Measurements from ENCODE around the gene RIPOR3.
"Not testable (repeated sequence)": the region's sequence is repeated elsewhere in the genome, so short reads cannot be mapped to it uniquely, and the experiment has no call there.

RIPOR3 gene

GRCh38 chr20:50679753-50680104 is 11.6 kb downstream of the RIPOR3 start:
- no peak overlapping the region for H3K4me3 ChIP-seq (ENCODE audit: low read depth, low read length, poor library complexity, severe bottlenecking)
- no peaks in the 10 kb centered on the region for H3K79me2 ChIP-seq (ENCODE audit: insufficient read depth, low read length)
- H3K27me3 ChIP-seq (ENCODE audit: insufficient read depth, low read length): no peaks in the 10 kb centered on the region; the same call in 1 of the 2 replicates
- no peaks in the 10 kb centered on the region for H3K36me3 ChIP-seq (ENCODE audit: insufficient read depth, low read length)
- no peak overlapping the region for H3K4me2 ChIP-seq (ENCODE audit: low read length)
- H3K9me2 ChIP-seq (ENCODE audit: low read depth, low read length): no peaks in the 10 kb centered on the region
- no peaks in the 10 kb centered on the region for H3K4me1 ChIP-seq (ENCODE audit: insufficient read depth, low read length, severe bottlenecking)
- TF ChIP-seq CTCF (IDR thresholded peaks at IDR 0.05; ENCODE audit: low read length): no peak
- no peak for TF ChIP-seq EZH2 (IDR thresholded peaks at IDR 0.05; ENCODE audit: borderline replicate concordance, low read length)
- no peak overlapping the region for H3K27ac ChIP-seq (ENCODE audit: low read depth, low read length, poor library complexity, severe bottlenecking)
- no peaks in the 10 kb centered on the region for H4K20me1 ChIP-seq (ENCODE audit: insufficient read depth, low read length)
- no peak overlapping the region for H3K9ac ChIP-seq (ENCODE audit: low read length)
- no peaks in the 10 kb centered on the region for H3F3A ChIP-seq (ENCODE audit: insufficient read depth, low read length)
- no peak overlapping the region for H2AFZ ChIP-seq (ENCODE audit: low read length)
- H3K9me3 ChIP-seq (ENCODE audit: low read length): no peaks in the 10 kb centered on the region

GRCh38 chr20:50678169-50678898 is 13.0 kb downstream of the RIPOR3 start:
- Histone ChIP-seq H3K36me3 (ENCODE audit: insufficient read depth, low read length) (no peaks in the 10 kb centered on the region), H3K27me3 (ENCODE audit: insufficient read depth, low read length) (no peaks in the 10 kb centered on the region; the same call in 1 of the 2 replicates), H3K79me2 (ENCODE audit: insufficient read depth, low read length) (no peaks in the 10 kb centered on the region), H3F3A (ENCODE audit: insufficient read depth, low read length) (no peaks in the 10 kb centered on the region), H3K9me3 (ENCODE audit: low read length) (no peaks in the 10 kb centered on the region), H4K20me1 (ENCODE audit: insufficient read depth, low read length) (no peaks in the 10 kb centered on the region), H3K4me2 (ENCODE audit: low read length) (no peak overlapping the region), H3K9ac (ENCODE audit: low read length) (no peak overlapping the region), H3K4me1 (ENCODE audit: insufficient read depth, low read length, severe bottlenecking) (no peaks in the 10 kb centered on the region), H2AFZ (ENCODE audit: low read length) (no peak overlapping the region), H3K4me3 (ENCODE audit: low read depth, low read length, poor library complexity, severe bottlenecking) (no peak overlapping the region), H3K27ac (ENCODE audit: low read depth, low read length, poor library complexity, severe bottlenecking) (no peak overlapping the region), H3K9me2 (ENCODE audit: low read depth, low read length) (no peaks in the 10 kb centered on the region)
- TF ChIP-seq EZH2 (IDR thresholded peaks at IDR 0.05; ENCODE audit: borderline replicate concordance, low read length): no peak
- no peak for TF ChIP-seq CTCF (IDR thresholded peaks at IDR 0.05; ENCODE audit: low read length)

- no peak overlapping the region for H3K4me2 ChIP-seq (ENCODE audit: low read length)
- no peaks in the 10 kb centered on the region for H3F3A ChIP-seq (ENCODE audit: insufficient read depth, low read length)
- no peaks in the 10 kb centered on the region for H3K9me3 ChIP-seq (ENCODE audit: low read length)
- H3K79me2 ChIP-seq (ENCODE audit: insufficient read depth, low read length): no peaks in the 10 kb centered on the region
- no peaks in the 10 kb centered on the region for H3K4me1 ChIP-seq (ENCODE audit: insufficient read depth, low read length, severe bottlenecking)
- no peak overlapping the region for H3K9ac ChIP-seq (ENCODE audit: low read length)
- H3K36me3 ChIP-seq (ENCODE audit: insufficient read depth, low read length): no peaks in the 10 kb centered on the region
- no peak overlapping the region for H2AFZ ChIP-seq (ENCODE audit: low read length)
- no peaks in the 10 kb centered on the region for H3K9me2 ChIP-seq (ENCODE audit: low read depth, low read length)
- TF ChIP-seq EZH2 (IDR thresholded peaks at IDR 0.05; ENCODE audit: borderline replicate concordance, low read length): no peak
- TF ChIP-seq CTCF (IDR thresholded peaks at IDR 0.05; ENCODE audit: low read length): no peak
- no peak overlapping the region for H3K4me3 ChIP-seq (ENCODE audit: low read depth, low read length, poor library complexity, severe bottlenecking)
- peaks cover 3% of the 10 kb centered on the region; the same call in 1 of the 2 replicates for H3K27me3 ChIP-seq (ENCODE audit: insufficient read depth, low read length)
- H4K20me1 ChIP-seq (ENCODE audit: insufficient read depth, low read length): no peaks in the 10 kb centered on the region
- H3K27ac ChIP-seq (ENCODE audit: low read depth, low read length, poor library complexity, severe bottlenecking): no peak overlapping the region
Observed at GRCh38 chr20:50676858-50677257, 14.5 kb downstream of the RIPOR3 start.

GRCh38 chr20:50676377-50676731 is 15.0 kb downstream of the RIPOR3 start:
- H3K27me3 ChIP-seq (ENCODE audit: insufficient read depth, low read length); H3K9ac ChIP-seq (ENCODE audit: low read length); H3K4me2 ChIP-seq (ENCODE audit: low read length); H3K79me2 ChIP-seq (ENCODE audit: insufficient read depth, low read length); H4K20me1 ChIP-seq (ENCODE audit: insufficient read depth, low read length); H3K9me3 ChIP-seq (ENCODE audit: low read length); H2AFZ ChIP-seq (ENCODE audit: low read length); H3K4me1 ChIP-seq (ENCODE audit: insufficient read depth, low read length, severe bottlenecking); H3K36me3 ChIP-seq (ENCODE audit: insufficient read depth, low read length); H3K9me2 ChIP-seq (ENCODE audit: low read depth, low read length); H3K4me3 ChIP-seq (ENCODE audit: low read depth, low read length, poor library complexity, severe bottlenecking); H3K27ac ChIP-seq (ENCODE audit: low read depth, low read length, poor library complexity, severe bottlenecking); H3F3A ChIP-seq (ENCODE audit: insufficient read depth, low read length): not testable (repeated sequence)
